Peyer's patch (tissue), 4 donors: ENCODE data around the gene SPINK1.

Experiments
- POLR2A ChIP-seq, 2 donors: fragments of 450-650 bp; IDR thresholded peaks; one replicate each; pipeline ENCODE4 v1.5.1; 2017; ENCODE audit warnings: antibody characterized with exemption in 2 of 2, mild to moderate bottlenecking in 2 of 2, moderate library complexity in 2 of 2
- TF ChIP-seq, protein P1 (sequence below), 6 experiments: fragments of 450-650 bp in 4 of 6; fragments of 200-600 bp in 2 of 6; sonication (generic) in 1 of 6; IDR thresholded peaks; one replicate each; pipeline ENCODE4 v1.5.1; 2017 to 2019; ENCODE audit warnings: antibody characterized with exemption in 6 of 6, mild to moderate bottlenecking in 3 of 6, moderate library complexity in 1 of 6

- TF ChIP-seq POLR2A (IDR thresholded peaks at IDR 0.05), result no peak
- TF ChIP-seq, protein P1, sequence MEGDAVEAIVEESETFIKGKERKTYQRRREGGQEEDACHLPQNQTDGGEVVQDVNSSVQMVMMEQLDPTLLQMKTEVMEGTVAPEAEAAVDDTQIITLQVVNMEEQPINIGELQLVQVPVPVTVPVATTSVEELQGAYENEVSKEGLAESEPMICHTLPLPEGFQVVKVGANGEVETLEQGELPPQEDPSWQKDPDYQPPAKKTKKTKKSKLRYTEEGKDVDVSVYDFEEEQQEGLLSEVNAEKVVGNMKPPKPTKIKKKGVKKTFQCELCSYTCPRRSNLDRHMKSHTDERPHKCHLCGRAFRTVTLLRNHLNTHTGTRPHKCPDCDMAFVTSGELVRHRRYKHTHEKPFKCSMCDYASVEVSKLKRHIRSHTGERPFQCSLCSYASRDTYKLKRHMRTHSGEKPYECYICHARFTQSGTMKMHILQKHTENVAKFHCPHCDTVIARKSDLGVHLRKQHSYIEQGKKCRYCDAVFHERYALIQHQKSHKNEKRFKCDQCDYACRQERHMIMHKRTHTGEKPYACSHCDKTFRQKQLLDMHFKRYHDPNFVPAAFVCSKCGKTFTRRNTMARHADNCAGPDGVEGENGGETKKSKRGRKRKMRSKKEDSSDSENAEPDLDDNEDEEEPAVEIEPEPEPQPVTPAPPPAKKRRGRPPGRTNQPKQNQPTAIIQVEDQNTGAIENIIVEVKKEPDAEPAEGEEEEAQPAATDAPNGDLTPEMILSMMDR (IDR thresholded peaks at IDR 0.05), result no peak
These were observed 54.5 kb downstream of the SPINK1 start for GRCh38 chr5:147776989-147777388.
